Activated T-cell treated with anti-CD3 and anti-CD28 coated beads, Interleukin-2, amount 50 U/mL, for 1 hour (primary cell): Measurements from ENCODE around the gene SYF2.

Experiments
- DNase-seq: peaks from one replicate; pipeline ENCODE4 v3.0.0-alpha.2; 2020

Gene SYF2

DNA sequence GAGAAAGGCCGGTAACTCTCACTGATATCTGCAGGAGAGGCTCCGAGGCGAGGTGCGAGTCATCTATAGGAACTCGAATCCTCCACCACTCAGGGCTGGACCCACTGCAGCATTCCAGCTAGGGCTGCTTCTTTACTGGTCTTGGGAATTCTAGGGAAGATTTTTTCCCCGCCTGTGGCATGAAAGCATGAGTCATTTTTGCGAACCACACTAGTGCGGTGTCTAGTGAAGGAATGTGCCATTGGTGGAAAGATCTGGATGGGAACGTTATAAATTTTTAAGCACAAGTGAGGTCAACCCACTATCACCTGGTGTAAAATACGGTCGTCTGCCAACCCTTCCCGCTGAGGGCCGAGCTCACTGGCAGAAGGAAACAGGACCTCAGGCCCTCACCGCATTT, 49.7 kb downstream of the SYF2 start:
- DNase-seq, result no peak

DNA sequence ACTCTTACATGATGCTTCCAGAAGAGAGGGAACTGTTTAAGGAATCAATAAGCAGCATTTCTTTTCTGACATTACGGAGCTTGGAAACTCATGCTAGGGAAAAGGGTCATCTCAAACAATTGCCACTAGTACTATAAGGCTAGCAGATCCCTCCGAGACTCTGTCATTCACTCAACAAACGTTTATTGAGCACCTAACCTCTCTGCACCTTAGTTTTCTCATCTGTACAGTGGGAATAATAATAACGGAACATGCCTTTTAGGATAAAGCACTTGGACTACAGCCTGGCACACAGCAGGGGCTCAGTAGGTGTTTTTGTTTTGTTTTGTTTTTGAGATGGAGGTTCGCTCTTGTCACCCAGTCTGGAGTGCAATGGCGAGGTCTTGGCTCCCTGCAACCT, 51.3 kb downstream of the SYF2 start:
- DNase-seq, result no peak

DNA sequence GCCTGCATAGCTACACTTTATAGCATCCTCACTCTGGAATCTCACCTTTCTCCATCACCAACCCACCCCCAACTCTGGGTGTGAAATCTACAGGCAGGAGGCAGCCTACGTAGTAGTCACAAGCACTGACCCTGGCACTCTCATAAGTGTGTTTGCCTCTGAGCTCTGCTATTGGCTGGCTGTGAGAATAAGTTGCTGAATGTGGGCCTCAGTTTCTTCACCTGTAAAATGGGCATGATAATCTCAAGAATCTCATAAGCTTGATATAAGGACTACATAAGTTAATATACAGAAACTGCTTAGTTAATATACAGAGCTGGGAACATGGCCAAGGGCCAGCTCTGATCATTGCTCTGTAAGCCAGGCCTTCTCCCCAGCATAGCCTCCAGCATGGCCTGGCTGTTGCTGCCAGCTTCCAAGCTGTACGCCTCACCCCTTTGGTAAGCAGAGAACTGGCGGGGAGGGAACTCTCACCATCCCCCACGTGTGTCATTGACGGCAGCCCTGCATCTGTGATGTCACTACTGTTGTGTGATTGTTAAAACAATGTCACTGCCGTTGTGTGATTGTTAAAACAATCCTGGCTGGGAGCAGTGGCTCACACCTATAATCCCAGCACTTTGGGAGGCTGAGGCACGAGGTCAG, 53.3 kb downstream of the SYF2 start:
- no peak for DNase-seq

DNA sequence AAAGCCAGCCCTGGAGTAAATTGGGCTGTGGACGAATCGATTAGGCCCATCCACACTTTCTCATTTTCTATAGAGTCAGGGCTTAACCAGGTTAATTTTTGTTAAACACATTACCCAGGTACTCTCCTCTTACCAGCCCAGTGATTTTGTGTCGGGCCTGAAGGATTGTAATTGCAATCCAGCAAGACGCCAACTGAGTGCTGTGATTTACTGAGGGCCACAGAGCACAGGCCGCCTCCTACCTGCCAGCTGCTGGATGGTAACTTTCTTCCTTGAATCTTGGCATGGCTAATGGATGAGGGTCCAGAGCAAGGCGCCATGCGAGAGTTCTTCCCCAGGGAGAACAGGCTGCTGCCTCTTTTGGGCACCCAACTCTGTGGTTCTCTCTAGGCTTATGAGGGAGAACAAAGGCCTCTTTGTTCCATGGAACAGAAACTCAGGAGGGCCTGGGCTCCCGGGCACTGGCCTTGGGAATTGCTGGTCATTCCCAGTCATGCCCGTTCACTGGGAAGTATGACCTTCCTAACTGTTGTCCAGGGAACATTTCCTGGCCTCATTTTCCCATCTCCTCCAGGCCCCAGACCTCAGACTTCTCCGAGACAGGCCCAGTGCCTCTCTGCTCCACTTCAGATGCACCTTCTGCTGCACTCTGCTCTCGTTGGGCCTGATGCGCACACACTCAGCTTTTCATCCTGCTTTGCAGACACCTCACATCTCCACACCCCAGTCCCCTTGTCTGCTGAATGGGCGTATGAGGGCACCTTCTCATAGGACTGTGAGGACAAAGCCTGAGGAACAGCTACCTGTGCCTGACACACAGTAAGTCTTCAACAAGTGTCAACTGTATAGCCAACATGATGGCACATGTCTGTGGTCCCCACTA, 57.3 kb downstream of the SYF2 start:
- DNase-seq, result no peak

DNA sequence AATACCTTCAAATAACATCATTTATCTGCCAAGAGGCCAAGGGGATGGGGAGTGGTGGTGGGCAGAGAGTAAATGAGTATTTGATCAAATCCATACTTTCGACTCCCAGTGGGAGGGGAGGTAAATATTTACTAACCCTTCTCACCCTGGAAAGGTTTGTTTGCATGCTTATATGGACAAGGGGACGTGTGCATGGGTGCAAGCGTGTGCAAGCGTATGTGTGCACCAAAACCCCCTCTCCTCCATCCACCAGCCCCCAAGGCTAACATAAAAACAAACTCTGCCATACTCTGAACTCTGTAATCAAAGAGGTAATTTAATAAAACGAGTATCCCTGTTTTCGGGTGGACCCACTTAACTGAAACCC, 58.0 kb downstream of the SYF2 start:
- no peak for DNase-seq

DNA sequence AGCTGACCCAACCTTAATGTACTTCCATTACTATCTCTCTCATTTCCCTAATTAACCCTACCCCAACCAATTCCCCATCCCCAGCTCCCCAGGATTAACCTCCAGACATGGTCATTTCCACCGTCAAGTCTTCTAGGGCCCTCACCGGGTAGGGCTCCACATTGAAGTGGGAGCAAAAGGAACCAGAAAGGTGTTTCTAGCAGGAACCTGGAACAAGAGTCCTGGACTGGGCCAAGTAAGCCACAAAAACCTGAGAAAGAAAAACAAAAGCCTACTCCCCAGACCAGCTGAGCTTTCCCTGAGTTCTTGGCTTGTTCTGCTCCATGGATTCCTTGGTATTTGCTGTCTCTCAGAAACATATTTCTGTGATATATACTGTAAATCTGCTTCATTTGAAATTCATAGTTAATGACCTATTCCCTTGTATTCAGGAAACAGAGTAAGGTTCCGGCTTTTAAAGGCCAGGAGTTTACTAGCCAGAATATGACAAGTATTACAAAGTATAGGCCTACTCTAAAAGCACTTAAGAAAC, 58.4 kb downstream of the SYF2 start:
- DNase-seq, result no peak
